GM19035 (cell line): Measurements from ENCODE around the gene ZNF410.
"Not testable (repeated sequence)": the region's sequence is repeated elsewhere in the genome, so short reads cannot be mapped to it uniquely, and the experiment has no call there.

Source experiments
- ATAC-seq: cut with Tn5 transposase; IDR thresholded peaks from one replicate; pipeline ENCODE4 v1.9.1; 2021; ENCODE audit not compliant: unreplicated experiment

ZNF410 gene

GRCh38 chr14:73884438-73885190 is 2.0 kb upstream of the ZNF410 start:
- no peak for ATAC-seq

- no peak for ATAC-seq
Observed at GRCh38 chr14:73887318-73887616, 608 bp downstream of the ZNF410 start.

DNA sequence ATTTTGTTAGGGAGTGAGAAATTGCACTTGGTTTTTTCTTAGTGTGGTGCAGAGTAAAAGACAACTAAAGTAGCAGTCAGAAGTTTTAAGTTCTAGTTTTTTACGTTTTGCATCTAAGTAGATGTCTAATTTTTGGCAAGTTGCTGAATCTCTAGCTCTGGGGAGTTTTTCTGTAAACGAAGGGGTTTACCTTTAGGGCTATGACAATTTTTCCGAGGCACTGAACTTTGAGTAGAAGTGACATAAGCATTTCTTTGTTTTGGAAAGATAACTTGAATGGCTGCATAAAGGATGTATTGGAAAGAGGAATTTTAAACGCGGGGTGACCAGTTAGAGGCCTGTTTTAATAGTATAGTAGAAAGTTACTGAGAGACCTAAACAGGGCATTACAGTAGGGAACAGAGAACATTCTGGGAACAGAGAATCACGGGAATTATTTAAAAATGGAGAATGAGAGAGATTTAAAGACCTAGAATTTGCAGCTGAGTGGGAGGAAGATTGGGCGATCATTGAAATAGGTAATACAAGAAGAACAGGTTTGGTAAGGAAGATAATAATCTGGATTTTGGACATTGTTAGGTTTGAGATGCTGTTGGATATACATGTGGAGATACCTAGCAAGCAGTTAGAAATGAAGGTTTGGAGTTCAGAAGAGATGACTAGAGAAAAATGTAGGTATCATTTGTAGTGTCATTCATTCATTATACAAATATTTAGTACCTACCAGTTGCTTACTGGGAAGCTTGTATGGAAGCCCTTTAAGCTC is 1.2 kb downstream of the ZNF410 start:
- no peak for ATAC-seq

- ATAC-seq = no peak
Observed at GRCh38 chr14:73888460-73888725, 1.7 kb downstream of the ZNF410 start.

DNA sequence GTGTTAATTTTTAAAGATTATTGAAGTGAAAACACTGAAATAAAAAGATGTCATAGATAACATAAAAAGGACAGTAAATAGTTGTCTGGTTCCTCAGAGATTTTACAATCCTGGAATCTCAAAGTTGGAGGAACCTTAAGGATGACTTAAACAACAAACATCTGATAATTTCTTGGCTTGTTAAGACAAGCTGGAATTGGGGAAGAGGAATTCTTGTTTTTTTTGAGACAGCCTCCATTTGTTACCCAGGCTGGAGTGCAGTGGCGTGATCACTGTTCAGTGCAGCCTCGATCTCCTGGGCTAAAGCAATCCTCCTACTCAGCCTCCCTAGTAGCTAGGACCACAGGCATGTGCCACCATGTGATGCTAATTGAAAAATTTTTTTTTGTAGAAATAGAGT is 2.3 kb downstream of the ZNF410 start:
- no peak for ATAC-seq

GRCh38 chr14:73889376-73889775 is 2.7 kb downstream of the ZNF410 start:
- no peak for ATAC-seq

DNA sequence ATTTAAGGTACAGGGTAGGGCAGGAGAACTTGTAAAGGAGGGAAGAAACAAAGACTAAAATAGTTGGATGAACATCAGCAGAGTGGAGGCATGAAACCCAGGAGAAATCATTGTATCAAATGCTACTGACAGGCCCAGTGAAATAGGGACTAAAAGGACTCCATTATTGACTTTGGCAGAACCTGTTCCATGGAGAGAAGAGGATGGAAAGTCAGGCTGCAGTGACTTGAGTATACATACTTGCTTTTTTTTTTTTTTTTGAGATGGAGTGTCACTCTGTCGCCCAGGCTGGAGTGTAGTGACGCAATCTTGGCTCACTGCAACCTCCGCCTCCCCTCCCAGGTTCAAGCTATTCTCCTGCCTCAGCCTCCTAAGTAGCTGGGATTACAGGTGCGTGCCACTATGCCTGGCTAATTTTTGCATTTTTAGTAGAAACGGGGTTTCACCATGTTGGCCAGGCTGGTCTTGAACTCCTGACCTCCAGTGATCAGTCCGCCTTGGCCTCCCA is 7.6 kb downstream of the ZNF410 start:
- ATAC-seq = not testable (repeated sequence)

GRCh38 chr14:73895939-73896338 is 9.3 kb downstream of the ZNF410 start:
- no peak for ATAC-seq

DNA sequence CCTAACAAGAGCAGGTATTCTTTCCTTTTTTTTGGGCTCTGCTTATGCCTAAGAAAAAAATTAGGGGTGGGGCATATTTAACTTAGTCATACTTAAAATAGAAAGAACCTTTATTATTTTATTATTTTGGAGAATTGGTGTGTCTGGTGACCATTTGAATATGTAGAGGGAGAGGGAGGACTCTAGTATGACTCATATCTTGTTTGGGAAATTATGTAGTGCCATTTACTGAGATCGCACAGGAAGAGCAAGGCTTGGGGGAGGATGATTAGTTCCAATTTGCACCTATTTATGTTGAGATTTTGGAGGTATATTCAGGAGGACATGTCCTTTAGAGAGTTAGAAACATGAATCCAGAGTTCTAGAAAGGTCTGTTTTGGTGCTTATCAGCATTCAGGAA is 9.9 kb downstream of the ZNF410 start:
- no peak for ATAC-seq

DNA sequence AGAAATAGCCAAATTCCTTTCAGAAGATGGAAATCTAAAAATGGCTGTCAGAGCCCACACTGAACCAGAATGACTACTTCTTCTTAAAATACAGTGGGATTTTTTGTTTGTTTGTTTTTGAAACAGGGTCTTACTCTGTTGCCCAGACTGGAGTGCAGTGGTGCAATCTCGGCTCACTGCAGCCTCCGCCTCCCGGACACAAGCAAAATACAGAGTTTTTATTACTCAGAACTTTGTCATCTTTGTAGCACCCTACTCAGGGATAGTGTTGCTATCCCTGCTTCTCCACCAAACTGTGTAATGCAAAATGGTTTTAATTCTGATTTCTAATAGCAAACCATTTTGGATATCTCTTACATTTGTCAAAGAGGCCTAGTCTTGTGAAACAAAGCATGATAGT is 16.4 kb downstream of the ZNF410 start:
- no peak for ATAC-seq

- ATAC-seq = no peak
Observed at GRCh38 chr14:73909681-73910080, 23.0 kb downstream of the ZNF410 start.

- ATAC-seq = no peak
Observed at GRCh38 chr14:73913256-73913655, 26.6 kb downstream of the ZNF410 start.

DNA sequence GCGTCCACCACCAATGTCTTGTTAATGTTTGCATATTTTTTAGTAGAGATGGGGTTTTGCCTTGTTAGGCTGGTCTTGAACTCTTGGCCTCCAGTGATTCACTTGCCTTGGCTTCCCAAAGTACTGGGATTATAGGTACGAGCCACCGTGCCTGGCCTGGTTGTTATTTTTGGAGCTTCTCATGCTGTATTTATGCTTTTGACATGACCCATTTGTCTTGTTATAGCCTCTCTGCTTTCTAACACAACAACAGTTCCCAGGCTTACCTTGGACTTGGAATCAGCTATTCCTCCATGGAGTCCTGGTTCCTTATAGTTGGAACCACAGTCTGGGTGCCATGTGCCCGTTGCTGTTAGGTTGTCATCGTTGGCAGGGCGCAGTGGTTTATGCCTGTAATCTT is 29.7 kb downstream of the ZNF410 start:
- no peak for ATAC-seq

GRCh38 chr14:73919457-73919856 is 32.8 kb downstream of the ZNF410 start:
- ATAC-seq = not testable (repeated sequence)

GRCh38 chr14:73924337-73924736 is 37.7 kb downstream of the ZNF410 start:
- ATAC-seq = no peak

DNA sequence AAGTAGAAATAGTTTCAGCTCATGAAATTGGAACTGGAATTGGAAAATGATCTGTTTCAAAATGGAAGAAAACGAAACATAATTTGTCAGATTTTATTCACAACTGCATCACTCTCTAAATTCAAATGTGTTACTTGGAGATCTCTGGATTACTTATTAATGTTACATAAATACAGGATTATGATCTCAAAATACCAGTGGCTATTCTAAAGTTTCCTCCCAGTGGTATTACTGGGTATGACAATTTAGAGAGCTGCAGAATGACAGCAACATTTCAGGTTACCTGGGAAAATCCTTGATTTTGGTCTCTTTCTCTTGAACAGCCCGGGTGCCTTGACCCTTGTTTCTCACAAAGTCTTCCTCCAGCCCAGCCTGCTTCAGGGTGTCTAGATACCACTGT is 49.0 kb downstream of the ZNF410 start:
- no peak for ATAC-seq

GRCh38 chr14:73936548-73936947 is 49.9 kb downstream of the ZNF410 start:
- ATAC-seq = no peak

DNA sequence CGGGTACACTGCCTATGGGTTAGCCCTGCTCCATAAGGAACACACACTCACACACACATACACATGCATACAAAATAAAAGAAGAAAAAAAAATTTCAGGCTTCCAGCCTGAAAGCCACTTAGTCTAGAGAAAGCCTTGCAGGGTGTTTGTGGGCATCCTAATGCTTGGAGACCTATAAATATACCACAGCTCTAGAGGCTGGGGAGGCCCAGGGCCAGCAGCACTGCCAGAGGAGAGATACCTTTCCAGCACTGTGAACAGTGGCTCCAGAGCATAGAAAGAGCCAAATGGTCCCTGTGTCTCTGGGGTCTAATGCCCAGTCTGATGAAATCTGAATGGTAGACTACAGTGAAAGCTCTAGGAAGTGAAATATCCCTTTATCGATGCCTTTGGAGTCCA is 50.4 kb downstream of the ZNF410 start:
- ATAC-seq = no peak

DNA sequence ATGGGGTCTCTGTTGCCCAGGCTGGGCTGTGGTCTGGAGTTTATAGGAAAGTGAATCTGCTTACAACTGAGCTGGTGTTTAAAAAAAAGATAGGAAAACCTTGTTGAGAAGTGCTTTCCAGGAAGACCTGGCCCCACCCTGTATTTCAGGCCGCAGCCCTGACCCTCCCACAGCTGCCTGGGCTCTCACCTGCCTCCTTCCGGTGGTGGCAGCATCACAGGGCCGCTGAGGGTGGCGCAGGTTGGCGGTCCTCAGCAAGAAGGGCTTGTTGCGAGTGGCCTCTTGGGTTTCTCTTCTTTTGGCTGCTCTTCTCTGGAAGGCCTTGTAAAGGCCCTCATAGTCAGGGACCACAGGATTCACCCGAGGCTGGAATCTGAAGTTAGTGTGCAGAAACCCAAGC is 55.5 kb downstream of the ZNF410 start:
- no peak for ATAC-seq

DNA sequence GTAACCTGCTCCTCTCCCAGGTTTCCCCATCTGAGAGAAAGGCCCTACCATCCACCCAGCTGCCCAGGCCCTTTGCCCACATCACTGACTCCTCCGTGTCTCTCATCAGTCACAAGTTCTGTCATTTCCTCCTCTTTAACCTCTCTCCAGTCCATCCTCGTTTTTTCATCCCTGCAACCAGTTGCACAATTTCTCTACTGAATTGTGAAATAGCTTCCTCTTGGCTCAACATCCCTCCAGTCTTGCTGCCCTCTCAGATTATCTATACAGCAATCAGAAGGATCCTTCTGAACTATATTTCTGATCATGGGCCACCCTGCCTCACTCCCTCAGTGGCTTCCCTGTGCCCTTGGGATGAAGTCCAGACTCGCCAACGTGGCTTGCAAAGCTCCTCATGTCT is 56.4 kb downstream of the ZNF410 start:
- no peak for ATAC-seq

DNA sequence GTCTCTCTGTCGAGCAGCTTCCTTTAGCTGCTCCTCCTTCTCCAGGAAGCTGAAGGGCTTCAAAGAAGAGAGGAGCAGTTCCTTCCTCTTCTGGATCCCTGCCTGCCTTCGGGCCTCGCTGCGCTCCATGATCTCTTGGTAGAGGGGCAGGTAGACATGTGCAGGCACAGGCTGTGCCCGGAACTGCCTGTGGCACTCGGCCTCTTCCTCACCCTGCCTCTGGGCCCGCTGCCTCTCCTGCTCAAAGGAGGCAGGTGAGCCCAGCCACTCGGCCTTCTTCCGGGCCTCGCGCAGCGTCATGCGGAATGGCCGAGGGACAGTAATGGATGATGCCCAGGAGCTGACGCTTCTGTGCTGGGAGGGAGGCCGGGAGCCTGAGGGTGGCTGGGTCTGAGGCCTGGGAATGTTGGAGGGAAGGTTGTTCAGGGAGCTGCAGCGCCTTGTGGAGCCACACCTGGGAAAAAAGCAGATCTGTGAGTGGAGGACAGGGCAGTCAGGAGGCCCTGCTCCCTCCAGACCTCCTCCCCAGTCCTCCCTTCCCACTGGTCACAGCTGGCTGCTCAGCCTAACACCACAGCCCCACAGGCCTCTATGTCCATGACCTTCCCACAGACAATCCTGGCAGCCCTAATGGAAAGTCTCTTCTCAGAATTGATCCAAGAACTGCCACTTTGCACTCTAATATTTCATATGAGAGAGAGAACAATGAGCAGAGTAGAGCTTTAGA is 57.9 kb downstream of the ZNF410 start:
- no peak for ATAC-seq

GRCh38 chr14:73945159-73945670 is 58.6 kb downstream of the ZNF410 start:
- ATAC-seq = no peak
